SK-N-SH (cell line): ENCODE results near the gene L3MBTL1. TPM values are rescaled to one million over a fixed set of nuclear protein-coding genes. Genes with fewer than 3 reads are reported as not detected.

Source experiments
- CTCF ChIA-PET: fragments of 300-600, 350-600 bp; formaldehyde crosslinking; extraction: SDS; loops from one replicate; lab custom pipeline; 2021; lab: Yijun Ruan, JAX
- POLR2A ChIA-PET: fragments of 350-600 bp; sonication (Branson Sonifier 250); formaldehyde crosslinking; extraction: SDS; loops from one replicate; lab custom pipeline; 2020; ENCODE audit warnings: antibody characterized with exemption, inconsistent platforms; lab: Yijun Ruan, JAX
- DNase-seq: peaks from one replicate; pipeline ENCODE4 v3.0.0; 2012
- H2AFZ ChIP-seq: fragments of 200-600 bp; sonication (generic); 2 replicates; pipeline ENCODE4 v1.8.1; 2016; ENCODE audit warnings: antibody characterized with exemption, mild to moderate bottlenecking, low read depth
- H3F3A ChIP-seq: fragments of 200-600 bp; sonication (generic); replicated peaks from 2 replicates; pipeline ENCODE3; 2016; ENCODE audit warnings: antibody characterized with exemption, mild to moderate bottlenecking; ENCODE audit not compliant: insufficient read depth
- H3K27ac ChIP-seq, 2 experiments: fragments of 200-500 bp in 1 of 2; fragments of 200-600 bp in 1 of 2; sonication (Bioruptor generic) in 1 of 2; sonication (generic), shearing (Covaris generic) in 1 of 2; 2 replicates each; pipeline versions ENCODE4 v1.5.1 to v1.6.1; 2014 to 2016; ENCODE audit warnings: low read depth in 2 of 2, inconsistent platforms in 1 of 2, low read length in 1 of 2, mild to moderate bottlenecking in 1 of 2, mixed read lengths in 1 of 2
- H3K27me3 ChIP-seq: fragments of 200-600 bp; sonication (generic), shearing (Covaris generic); 2 replicates; pipeline ENCODE4 v1.6.1; 2016; ENCODE audit warnings: mixed run types; ENCODE audit not compliant: insufficient read depth
- H3K36me3 ChIP-seq, 2 experiments: fragments of 200-500 bp in 1 of 2; fragments of 200-600 bp in 1 of 2; sonication (Bioruptor generic) in 1 of 2; sonication (generic) in 1 of 2; replicated peaks in 1 of 2; 2 replicates each; pipeline versions ENCODE3 to v1.5.1; 2014 to 2016; ENCODE audit warnings: low read length in 1 of 2, mild to moderate bottlenecking in 1 of 2; ENCODE audit not compliant: insufficient read depth in 2 of 2, control insufficient read depth in 1 of 2
- H3K4me1 ChIP-seq, 2 experiments: fragments of 200-500 bp in 1 of 2; fragments of 200-600 bp in 1 of 2; sonication (Bioruptor generic) in 1 of 2; sonication (generic), shearing (Covaris generic) in 1 of 2; 2 replicates each; pipeline versions ENCODE4 v1.5.1 to v1.6.1; 2014 to 2016; ENCODE audit warnings: low read depth in 1 of 2, low read length in 1 of 2, mixed run types in 1 of 2; ENCODE audit not compliant: insufficient read depth in 2 of 2, control insufficient read depth in 1 of 2
- H3K4me2 ChIP-seq: fragments of 200-600 bp; sonication (generic), shearing (Covaris generic); 2 replicates; pipeline ENCODE4 v1.6.1; 2017; ENCODE audit warnings: mixed run types
- H3K4me3 ChIP-seq, 2 experiments: fragments of 200-500 bp in 1 of 2; fragments of 200-600 bp in 1 of 2; sonication (Bioruptor generic) in 1 of 2; sonication (generic), shearing (Covaris generic) in 1 of 2; 2 replicates each; pipeline versions ENCODE4 v1.5.1 to v1.8.1; 2014 to 2016; ENCODE audit warnings: low read depth in 2 of 2, inconsistent platforms in 1 of 2, low read length in 1 of 2, mild to moderate bottlenecking in 1 of 2, mixed read lengths in 1 of 2, moderate library complexity in 1 of 2
- H3K79me2 ChIP-seq: fragments of 200-600 bp; sonication (generic); 2 replicates; pipeline ENCODE4 v1.8.1; 2017; ENCODE audit warnings: mild to moderate bottlenecking; ENCODE audit not compliant: insufficient read depth
- H3K9ac ChIP-seq: fragments of 200-600 bp; sonication (generic); 2 replicates; pipeline ENCODE4 v1.6.1; 2017; ENCODE audit warnings: mixed run types
- H3K9me2 ChIP-seq: fragments of 200-600 bp; sonication (generic); 2 replicates; pipeline ENCODE4 v1.6.1; 2017; ENCODE audit warnings: mixed run types
- H3K9me3 ChIP-seq: fragments of 200-600 bp; sonication (generic); 2 replicates; pipeline ENCODE4 v1.6.1; 2017; ENCODE audit warnings: mixed run types, mild to moderate bottlenecking, moderate library complexity
- H4K20me1 ChIP-seq: fragments of 200-600 bp; sonication (generic); 2 replicates; pipeline ENCODE4 v1.6.1; 2017; ENCODE audit warnings: mild to moderate bottlenecking, mixed run types; ENCODE audit not compliant: insufficient read depth
- CHD2 ChIP-seq: fragments of 150-350 bp; IDR thresholded peaks from 2 replicates; pipeline ENCODE4 v1.6.1; 2018; ENCODE audit warnings: low read length; ENCODE audit not compliant: partially characterized antibody
- ELF1 ChIP-seq: IDR thresholded peaks from 2 replicates; pipeline ENCODE4 v1.4.0; 2012
- EP300 ChIP-seq, 2 experiments: IDR thresholded peaks; 2 replicates each; pipeline versions ENCODE4 v1.4.0 to v1.6.1; 2012; ENCODE audit warnings: borderline replicate concordance in 1 of 2, low read depth in 1 of 2, low read length in 1 of 2
- IRF3 ChIP-seq: fragments of 150-350 bp; IDR thresholded peaks from 2 replicates; pipeline ENCODE4 v1.6.1; 2016; ENCODE audit warnings: mild to moderate bottlenecking, low read depth, low read length
- MEF2A ChIP-seq: IDR thresholded peaks from 2 replicates; pipeline ENCODE4 v1.4.0; 2012; ENCODE audit warnings: low read depth, borderline replicate concordance
- MXI1 ChIP-seq: IDR thresholded peaks from 2 replicates; pipeline ENCODE4 v1.6.1; 2012; ENCODE audit warnings: mild to moderate bottlenecking, low read depth, low read length, improper control_type of control experiment
- RAD21 ChIP-seq: IDR thresholded peaks from 2 replicates; pipeline ENCODE4 v1.6.1; 2012; ENCODE audit warnings: mild to moderate bottlenecking, low read length
- RXRA ChIP-seq: IDR thresholded peaks from 2 replicates; pipeline ENCODE4 v1.4.0; 2012; ENCODE audit warnings: low read depth, mild to moderate bottlenecking, borderline replicate concordance
- SIN3A ChIP-seq: IDR thresholded peaks from 2 replicates; pipeline ENCODE4 v1.6.1; 2012; ENCODE audit warnings: low read depth, mild to moderate bottlenecking, low read length, moderate library complexity, borderline replicate concordance
- TCF12 ChIP-seq: IDR thresholded peaks from 2 replicates; pipeline ENCODE4 v1.4.0; 2012
- USF2 ChIP-seq: fragments of 150-350 bp; IDR thresholded peaks from 2 replicates; pipeline ENCODE4 v1.6.1; 2017; ENCODE audit warnings: antibody characterized with exemption, low read length, low read depth, borderline replicate concordance
- YY1 ChIP-seq: IDR thresholded peaks from 2 replicates; pipeline ENCODE4 v1.4.0; 2012; ENCODE audit warnings: low read depth, mild to moderate bottlenecking
- ZBTB33 ChIP-seq: IDR thresholded peaks from 2 replicates; pipeline ENCODE4 v1.4.0; 2012; ENCODE audit warnings: low read depth, borderline replicate concordance
- WGBS: methylation state at CpG from one replicate; pipeline ENCODE4 v1.1.6; 2017; ENCODE audit warnings: low lambda C conversion rate; 5-methylcytosine and 5-hydroxymethylcytosine counted together
- polyA plus RNA-seq, 3 experiments: library from polyadenylated mRNA; depleted of rRNA; stranded (reverse); fragments of >200 nt; gene quantifications; 2 replicates each; pipeline ENCODE4 v1.2.3, GENCODE V29; 2012

The L3MBTL1 gene
- polyA plus RNA-seq, 1 of the 3 experiments (the other 2 are of a cell fraction) = 8.9 TPM

GRCh38 chr20:43576108-43576507 is 68.6 kb downstream of the L3MBTL1 start:
- Histone ChIP-seq H3F3A (no peaks in the 10 kb centered on the region), H3K79me2 (no peaks in the 10 kb centered on the region), H3K4me2 (no peak overlapping the region), H3K36me3 (no peaks in the 10 kb centered on the region), H4K20me1 (no peaks in the 10 kb centered on the region), H2AFZ (no peak overlapping the region), H3K27ac (no peak overlapping the region), H3K9me3 (no peaks in the 10 kb centered on the region), H3K4me1 (no peaks in the 10 kb centered on the region), H3K9ac (no peak overlapping the region), H3K9me2 (no peaks in the 10 kb centered on the region)
- CTCF ChIA-PET = interaction anchor here (2.1 kb wide), 1 partner anchor 37 kb away, joined by 8 read pairs; no protein-coding TSS in a partner anchor
- 72% methylated on average over 9 of the region's 10 CpGs for WGBS
- POLR2A ChIA-PET = no interaction called here
- no peak for DNase-seq
- TF ChIP-seq EP300 (IDR thresholded peaks at IDR 0.05; ENCODE audit: borderline replicate concordance in 1 of 2, low read depth in 1 of 2, low read length in 1 of 2) = no peak
- TF ChIP-seq, all 33 proteins: peak for 0
- Histone ChIP-seq H3K4me3 (no peak overlapping the region), H3K27me3 (no peaks in the 10 kb centered on the region)

- Histone ChIP-seq H3K9me3 (no peaks in the 10 kb centered on the region), H3K27me3 (no peaks in the 10 kb centered on the region), H3K9me2 (no peaks in the 10 kb centered on the region), H3F3A (no peaks in the 10 kb centered on the region), H3K27ac (no peak overlapping the region), H3K9ac (no peak overlapping the region), H3K4me3 (no peak overlapping the region), H3K4me1 (no peaks in the 10 kb centered on the region; a peak in 1 of 4 replicates), H3K4me2 (no peak overlapping the region), H2AFZ (no peak overlapping the region), H3K36me3 (no peaks in the 10 kb centered on the region), H4K20me1 (no peaks in the 10 kb centered on the region), H3K79me2 (no peaks in the 10 kb centered on the region)
- POLR2A ChIA-PET = no interaction called here
- no peak for DNase-seq
- WGBS = 50% methylated on average over 7 of the region's 7 CpGs
- TF ChIP-seq RAD21 = no peak
- TF ChIP-seq IRF3 = no peak
- TF ChIP-seq RXRA = no peak
- no peak for TF ChIP-seq CHD2
- no peak for TF ChIP-seq YY1
- TF ChIP-seq ZBTB33 = no peak
- TF ChIP-seq TCF12 = no peak
- TF ChIP-seq EP300 (IDR thresholded peaks at IDR 0.05; ENCODE audit: borderline replicate concordance in 1 of 2, low read depth in 1 of 2, low read length in 1 of 2) = no peak
- no peak for TF ChIP-seq USF2
- TF ChIP-seq MXI1 = no peak
- no peak for TF ChIP-seq ELF1
- TF ChIP-seq SIN3A = no peak
- TF ChIP-seq MEF2A = no peak
- CTCF ChIA-PET = interaction anchor here (1.3 kb wide), 1 partner anchor 8 kb away, joined by 3 read pairs; no protein-coding TSS in a partner anchor
Measured at GRCh38 chr20:43579861-43580793, 72.6 kb downstream of the L3MBTL1 start.
